DMS114 treated with DMSO at 0.1 percent for 48 hours (cell line): ENCODE data around the gene CNGB1.
"Not testable (repeated sequence)": the region's sequence is repeated elsewhere in the genome, so short reads cannot be mapped to it uniquely, and the experiment has no call there.

ENCODE experiments used
- DNase-seq: peaks from one replicate; lab custom pipeline; 2025; ENCODE audit not compliant: unreplicated experiment; lab: John Stamatoyannopoulos, UW

The CNGB1 gene

DNA sequence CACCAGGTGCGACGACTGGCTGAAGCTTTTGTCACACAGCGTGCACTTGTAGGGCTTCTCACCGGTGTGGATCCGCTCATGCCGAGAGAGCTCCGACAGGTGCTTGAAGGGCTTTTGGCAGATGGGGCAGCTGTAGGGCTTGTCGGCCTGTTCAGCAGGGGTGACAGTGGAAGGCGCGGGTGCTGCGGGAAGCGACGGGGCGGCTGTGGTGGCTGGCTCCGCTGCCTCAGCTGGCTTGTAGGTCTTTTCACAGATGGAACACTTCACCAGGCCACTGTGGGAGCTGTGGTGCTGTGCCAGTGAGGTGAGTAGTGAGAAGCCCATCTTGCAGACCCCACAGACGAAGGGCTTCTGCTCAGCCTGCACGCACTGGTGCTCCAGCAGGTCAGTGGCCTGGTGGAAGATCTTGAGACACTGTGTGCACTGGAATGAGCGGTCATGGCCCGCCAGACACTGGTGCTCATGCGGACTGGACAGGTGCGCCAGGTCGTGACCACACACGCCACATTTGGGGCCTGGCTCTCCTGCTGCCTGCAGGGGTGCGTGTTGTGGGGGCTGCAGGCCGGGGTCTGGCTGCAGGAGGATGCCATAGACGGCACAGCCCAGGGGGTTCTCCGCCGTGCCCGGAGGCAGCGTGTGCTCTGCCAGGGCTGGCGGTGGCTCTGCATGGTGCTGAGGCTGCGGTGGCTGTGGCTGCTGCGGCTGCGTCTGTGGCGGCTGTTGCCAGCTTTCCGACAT lies 26.8 kb upstream of the CNGB1 start:
- no peak for DNase-seq

DNA sequence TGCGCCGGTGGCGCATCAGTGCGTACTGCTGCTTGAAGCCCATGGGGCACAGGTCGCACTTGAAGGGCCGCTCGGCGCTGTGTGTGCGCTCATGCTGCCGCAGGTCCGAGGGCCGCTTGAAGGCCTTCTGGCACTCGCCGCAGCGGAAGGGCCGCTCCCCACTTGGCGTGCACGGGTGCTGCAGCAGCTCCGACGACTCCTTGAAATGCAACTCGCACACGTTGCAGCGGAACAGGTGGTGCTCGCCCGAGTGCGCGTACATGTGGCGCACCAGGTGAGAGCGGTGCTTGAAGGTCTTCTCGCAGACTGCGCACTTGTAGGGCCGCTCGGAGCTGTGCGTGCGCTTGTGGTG lies 26.2 kb upstream of the CNGB1 start:
- no peak for DNase-seq

DNA sequence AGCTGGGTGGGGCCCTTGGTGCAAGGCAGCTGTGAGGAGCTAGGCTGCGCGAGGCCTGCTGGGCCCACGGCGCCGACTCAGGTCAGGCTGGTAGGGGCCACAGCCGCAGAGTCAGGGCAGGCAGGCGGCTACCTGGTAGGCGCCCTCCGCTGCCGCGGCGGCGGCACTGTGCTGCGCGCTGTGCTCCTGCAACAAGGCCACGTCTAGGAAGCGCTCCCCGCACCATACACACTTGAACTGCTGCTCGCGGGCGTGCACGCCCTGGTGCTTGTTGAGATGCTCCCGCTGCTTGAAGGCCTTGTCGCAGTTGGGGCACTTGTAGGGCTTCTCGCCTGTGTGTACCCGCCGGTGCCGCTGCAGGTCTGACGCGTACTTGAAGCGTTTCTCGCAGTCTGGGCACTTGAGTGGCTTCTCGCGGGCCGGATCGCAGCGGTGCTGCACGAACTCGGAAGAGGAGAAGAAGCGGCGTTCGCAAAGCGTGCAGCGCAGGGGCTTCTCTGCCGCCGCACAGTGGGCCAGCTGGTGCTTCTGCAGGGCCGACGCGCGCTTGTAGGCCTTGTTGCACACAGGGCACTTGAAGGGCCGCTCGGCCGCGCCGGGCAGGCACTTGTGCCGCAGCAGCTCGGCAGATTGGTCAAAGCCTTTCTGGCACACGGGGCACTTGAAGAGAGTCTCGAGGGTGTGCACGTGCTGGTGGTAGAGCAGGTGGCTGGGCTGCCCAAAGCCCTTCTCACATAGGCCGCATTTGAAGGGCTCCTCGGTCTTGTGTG lies 25.7 kb upstream of the CNGB1 start:
- no peak for DNase-seq

DNA sequence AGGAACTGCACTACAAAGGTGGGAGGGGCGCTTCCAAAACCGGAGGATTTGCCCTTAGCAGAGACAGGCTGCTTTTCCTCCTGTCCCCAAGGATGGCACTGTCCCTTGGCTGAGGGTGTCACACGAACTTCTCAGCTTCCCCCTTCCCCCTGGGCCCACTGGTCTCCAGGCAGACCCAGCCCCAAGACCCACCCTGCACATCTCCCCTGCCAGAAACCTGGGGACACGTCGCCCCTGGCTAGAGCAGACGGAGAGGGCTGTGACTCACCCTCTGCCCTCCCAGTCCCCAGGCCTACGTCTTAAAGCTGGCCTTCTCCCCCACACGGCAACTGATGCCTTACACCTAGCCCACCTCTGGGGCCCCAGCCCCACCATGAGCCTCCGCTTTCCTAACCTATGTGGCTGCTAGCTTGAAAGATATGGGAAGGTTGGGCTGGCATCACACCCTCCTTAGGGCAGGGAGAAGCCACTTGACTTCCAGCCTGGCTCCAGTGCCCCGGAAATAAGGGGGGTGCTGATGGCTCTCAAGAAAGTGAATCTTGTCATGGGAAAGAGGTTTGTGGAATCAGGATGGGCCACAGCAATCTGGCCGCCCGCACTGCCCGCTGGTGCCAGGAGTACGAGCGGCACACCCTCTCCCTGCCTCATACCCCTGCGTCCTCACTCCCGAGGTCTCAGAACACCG lies 24.9 kb upstream of the CNGB1 start:
- no peak for DNase-seq

DNA sequence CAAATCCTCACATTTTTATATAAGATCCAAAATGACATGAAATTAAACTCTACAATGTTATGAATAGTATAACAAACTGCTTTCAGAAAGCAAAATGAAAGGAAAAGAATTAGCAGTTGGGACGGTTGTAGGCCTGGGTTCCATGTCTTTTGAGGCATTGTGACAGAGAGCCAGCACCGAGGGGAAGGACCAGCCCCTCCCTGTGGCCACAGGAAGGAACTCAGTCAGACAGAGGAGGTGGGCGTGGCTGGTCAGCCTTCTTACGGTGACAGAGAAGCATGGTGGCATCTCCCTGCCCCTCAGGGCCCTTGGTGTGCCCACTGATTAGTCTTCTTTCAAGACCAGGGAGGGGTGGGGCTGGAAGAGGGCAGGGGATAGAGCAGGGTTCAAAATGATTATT lies 23.9 kb upstream of the CNGB1 start:
- peak; percentile 54 for DNase-seq

DNA sequence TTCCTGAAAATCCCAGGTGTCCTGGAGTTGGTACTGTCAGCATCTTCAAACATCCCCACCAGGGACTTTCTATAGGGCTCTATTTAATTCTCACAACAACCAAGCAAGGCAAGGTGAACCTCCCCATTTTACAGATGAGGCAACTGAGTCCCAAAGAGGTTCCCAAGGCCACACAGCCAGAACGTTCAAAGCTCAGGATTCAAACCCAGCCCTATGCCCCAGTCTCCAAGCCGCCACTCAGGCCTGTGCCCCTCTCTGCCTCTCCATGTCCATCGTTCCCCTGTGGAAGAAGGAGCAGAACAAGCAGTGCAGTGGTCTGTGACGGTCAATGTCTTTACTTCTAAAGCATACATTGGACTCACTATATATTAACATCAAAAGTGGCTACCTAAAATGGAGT lies 23.4 kb upstream of the CNGB1 start:
- no peak for DNase-seq

DNA sequence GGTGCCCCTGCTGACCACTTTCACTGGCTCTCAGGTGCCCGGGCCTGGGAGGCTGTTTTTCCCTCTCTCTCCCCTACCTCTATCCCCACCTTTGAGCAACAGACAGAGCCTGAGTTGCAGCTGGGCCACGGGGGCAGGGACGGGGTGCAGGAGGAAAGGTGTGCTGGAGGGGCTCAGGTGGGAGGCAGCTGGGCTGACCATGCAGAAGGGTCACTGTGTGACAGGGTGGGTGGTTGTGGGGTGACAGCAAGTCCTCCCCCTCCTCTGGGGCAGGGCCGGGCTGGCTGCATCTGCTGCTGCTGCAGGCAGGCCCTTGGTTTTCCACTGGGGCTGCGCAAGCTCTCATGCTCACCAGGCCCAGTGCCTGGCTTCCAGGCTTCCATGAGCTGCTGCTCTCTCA lies 23.0 kb upstream of the CNGB1 start:
- no peak for DNase-seq

DNA sequence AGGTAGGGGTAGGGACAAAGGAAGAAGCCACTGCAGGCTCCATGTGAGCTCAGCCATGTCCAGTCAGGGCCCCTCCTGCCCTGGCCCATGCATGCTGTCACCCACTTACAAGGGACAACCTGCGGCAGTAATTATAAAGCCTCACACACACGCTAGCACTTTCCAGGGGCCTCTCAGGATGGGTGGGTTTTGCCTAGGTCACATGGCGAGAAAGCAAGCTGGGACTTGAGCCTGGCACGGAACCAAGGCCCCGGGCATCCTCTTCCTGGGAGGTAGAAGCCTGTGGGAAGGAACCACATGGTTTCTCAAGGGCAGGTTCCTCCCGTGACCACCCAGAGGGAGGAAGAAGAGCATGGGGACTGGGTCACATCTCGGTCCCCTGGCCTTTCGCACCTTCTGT lies 22.5 kb upstream of the CNGB1 start:
- no peak for DNase-seq

DNA sequence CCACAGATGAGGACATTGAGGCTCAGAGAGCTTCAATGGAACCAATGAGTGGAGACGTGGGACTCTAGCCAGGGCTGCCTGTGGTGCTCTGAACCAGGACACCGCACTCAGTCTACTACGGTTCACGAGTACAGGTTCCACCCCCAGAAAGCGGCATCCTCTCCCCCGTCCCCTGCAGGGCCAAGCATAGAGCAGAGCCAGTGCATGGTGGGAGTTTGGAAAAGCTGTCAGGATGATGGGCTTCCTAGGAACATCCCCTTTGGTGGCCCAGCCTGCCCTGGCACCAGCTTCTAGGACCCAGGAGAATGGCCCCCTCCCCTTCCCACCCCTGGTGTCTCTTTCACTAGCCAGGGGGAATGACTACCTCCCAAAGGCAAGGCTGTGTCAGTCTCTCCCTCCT lies 21.2 kb upstream of the CNGB1 start:
- DNase-seq = no peak

DNA sequence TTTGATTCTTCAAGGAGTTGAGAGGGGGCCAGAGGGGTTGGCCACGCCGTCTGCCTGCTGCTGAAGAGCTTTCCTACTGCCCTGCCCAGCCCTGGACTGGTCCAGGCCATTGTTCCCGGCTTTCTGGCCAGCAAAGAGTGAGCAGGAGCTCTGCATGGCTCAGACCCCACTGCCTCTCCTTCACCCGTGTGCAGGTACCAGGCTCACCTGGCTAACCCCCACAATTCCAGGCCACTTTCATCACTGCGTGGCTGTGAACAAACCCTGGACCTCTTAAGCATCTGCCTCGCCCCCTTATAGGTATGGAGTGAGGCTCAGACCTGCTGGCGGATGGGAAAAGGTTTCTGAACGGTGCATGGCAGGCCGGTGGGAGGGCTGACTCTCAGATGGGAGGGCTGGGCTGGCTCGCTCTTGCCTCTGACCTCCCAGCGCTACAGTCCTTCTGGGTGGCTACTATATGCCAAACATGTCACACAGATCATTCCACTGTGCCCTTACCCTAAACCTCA lies 20.7 kb upstream of the CNGB1 start:
- no peak for DNase-seq

DNA sequence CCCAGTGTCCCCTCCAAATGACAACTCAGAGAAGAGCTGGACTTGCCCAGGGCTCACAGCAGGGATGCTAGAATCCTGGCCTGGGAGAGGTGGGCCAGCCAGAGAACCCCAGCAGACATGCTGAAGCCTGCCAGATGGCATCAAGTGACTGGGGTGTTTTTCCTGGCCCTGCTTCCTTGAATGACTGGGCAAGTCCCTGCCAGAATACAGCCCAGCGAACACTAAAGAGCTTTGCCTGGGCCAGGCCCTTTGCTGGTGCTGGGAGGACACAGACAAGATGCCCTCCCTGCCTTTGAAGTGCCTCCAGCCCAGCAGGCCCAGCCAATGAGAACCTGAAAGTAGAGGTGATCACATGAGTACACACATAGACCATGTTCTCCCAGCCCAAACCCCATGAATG lies 18.0 kb upstream of the CNGB1 start:
- DNase-seq = no peak

DNA sequence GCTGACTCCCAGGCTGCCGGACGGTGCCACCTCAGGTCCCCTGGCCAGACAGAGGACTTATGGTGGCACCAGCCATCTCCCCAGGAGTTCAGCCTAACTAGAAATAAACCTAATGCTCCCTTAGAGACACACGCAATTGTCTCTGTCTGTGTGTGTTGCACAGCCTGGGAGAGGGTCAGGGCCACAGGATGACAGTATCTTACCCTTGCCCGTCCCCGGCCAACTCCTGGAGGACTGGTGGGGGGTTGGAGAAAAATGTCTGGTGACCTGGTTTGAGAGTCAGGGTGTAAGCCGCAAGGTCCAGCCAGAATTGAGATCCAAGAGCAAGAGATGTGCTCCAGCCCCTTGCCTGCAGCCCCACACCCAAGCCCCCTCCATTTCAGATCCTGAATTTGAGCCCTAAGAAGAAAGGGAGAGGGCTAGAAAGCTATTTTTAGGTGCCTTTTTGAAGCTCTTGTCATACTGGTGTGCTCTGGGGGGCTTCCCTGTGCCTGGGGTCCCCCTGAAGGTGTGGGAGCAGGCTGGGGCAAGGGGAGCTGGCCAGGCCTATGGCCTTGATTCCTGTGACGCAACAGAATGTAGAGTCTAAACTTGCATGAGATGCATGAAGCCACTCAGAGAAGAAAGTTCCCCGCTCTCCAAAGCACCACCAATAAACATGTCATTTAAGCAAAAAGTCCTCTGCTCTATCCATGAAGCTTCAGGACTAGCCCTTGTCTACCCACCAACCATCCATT lies 16.7 kb upstream of the CNGB1 start:
- DNase-seq = no peak

DNA sequence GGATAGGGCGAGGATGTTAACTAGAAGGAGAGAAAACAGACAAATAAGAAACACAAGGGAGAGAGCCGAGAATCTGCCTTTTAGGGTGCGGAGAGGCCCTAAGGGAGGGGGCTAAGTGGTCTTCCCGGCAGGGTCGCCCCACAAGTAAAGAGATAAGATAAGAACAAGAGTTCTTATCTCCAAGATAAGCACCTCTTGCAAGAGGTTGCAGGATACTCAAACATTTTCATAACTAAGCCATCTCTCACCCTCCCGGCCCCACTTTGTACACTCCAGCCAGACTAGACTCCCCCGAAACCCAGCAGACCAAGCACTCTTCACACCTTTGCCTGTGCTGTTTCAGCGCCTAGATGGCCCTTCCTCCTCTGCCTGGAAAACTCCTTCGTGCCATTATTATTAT lies 15.3 kb upstream of the CNGB1 start:
- no peak for DNase-seq

DNA sequence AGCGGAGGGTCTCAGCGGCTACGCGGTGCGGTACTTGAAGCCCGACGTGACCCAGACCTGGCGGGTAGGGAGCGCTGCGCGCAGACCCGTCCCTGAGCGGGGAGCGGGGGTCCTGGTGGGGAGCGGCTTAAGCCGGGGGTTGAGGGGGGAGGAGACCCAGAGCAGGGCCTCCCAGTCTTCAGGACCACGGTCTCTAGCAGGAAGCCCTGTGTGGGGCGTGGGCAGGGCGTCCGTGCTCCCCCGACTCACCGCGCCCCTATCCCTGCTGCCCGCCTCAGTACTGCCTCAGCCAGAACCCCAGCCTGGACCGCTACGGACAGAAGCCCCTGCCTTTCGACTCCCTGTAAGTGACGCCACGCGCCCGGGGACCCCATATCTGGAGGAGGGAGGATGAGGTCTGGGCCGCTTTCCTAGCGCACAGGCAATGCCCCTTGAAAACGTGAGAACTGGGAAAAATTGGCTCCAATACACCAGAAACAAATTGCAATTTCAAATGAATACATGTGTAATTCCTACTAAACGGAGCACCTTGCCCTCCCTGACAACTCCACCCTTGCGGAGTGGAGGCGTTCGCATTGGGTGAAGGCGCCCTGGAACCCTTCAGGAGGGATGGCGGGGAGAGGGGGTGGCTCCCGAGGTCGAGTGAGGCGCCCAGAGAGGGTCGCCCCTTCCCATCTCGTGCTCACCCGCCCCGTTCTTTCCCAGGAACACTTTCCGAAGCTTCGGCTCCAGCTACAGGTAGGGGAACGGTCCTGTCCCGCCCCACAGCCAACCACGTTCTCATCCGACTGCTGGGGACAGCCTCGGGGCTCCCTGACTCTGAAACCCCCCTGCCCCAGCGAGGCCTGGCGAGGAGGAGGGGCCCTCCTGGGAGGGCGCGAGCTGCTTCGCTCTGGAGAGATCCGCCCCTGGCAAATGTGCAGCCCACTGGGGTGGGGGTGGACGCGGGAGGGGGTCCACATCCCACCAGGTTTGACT lies 14.6 kb upstream of the CNGB1 start:
- DNase-seq = no peak

DNA sequence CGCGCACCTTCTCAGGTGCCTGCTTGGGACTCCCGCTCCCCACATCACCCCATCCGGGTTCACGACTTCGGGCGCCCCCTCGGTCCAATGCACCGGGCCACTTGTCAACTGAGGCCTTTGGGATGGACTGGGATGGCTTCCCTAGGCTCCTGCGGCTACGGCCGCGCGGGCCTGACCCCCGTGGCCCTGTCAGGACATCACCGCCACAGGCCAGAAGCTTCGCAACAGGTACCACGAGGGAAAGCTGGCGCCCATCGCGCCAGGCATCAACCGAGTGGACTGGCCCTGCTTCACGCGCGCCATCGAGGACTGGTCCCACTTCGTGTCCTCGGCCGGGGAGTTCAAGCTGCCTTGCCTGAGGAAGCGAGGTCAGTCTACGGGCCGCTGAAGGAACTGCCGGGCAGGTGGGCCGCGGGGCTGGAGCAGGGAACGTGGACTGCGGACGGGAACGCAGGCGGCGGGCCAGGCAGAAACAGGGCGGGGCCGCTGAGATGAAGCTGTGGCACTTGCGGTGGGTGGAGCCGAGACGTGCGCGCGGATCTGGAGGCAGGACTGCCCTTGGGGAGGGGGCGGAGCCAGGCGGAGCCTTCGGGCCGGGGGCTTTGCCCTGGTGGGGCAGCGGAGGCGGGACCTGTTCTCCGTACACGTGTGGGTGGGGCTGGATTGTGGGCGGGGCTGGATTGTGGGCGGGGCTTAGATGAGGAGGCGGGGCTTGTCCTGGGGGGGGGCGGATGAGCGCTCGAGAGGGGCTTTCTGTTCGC lies 13.7 kb upstream of the CNGB1 start:
- DNase-seq = peak; percentile 84

DNA sequence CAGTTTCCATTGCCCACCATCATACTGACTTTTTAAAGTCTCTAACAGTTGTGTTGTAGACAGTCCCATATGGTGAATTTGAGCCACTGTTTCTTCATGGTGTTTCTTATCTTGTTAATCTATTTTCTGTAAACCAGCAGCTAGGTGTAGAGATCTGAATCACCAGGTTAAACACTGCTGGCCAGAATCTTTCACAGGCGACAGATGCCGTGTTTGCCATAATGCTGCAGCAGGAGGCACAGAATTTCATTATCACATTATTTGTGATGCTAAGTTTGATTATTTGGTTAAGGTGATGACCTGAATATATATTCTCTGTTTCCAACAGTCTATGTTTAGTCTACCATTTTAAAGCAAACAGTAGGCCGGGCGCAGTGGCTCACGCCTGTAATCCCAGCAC lies 11.5 kb upstream of the CNGB1 start:
- no peak for DNase-seq

DNA sequence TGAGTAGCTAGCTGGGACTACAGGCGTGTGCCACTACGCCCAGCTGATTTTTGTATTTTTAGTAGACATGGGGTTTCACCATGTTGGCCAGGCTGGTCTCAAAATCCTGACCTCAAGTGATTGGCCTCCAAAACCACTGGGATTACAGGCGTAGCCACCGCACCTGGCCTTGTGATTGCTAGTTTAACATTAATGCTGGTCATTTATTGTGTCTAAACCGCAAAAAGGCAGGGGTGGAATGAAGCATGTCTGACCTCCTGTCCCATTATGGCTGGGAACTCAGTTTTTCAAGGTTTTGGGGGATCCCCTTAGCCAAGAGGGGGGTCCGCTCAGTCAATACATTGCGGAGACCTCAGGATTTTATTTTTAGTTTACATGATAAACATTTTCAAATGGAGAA lies 10.7 kb upstream of the CNGB1 start:
- no peak for DNase-seq

DNA sequence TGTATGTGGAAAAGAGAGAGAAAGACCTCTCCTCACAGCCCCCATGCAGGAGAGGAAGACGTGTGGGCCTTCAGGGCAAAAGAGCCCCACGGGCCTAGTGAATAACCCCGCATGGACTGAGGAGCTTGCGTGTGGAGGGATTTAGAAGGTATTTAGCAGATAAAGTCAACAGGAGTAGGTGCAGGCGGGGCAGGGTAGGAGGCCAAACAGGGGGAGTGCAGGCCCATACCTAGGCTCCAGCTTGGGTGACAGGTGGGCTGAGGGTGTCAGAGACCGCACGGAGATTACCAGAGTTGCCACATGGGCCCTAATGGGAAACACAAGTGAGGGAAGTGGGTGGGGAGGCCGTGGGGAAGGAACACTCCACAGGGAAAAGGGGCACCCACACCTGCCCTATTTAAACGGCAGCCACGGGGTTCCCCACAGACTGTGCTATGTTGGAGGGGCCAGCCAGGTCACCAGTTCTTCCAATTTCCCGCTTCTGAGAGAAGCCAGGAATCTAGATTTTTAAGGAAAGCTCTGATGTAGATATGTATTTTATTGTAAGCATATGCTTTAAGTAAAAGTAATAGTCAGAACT lies 8.2 kb upstream of the CNGB1 start:
- DNase-seq = no peak

DNA sequence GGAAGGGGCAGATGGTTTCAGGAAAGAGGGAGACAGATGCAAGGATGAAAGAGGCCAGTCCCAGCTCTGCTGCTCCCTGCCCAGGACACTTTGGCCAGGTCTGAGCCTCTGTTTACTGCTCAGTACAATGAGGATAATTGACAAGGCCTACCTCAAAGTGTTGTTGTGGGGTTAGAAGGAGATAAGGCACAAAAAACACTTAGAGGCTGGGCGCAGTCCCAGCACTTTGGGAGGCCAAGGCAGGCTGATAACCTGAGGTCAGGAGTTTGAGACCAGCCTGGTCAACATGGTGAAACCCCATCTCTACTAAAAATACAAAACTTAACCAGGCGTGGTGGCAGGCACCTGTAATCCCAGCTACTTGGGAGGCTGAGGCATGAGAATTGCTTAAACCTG lies 7.1 kb upstream of the CNGB1 start:
- not testable (repeated sequence) for DNase-seq
